ENCODE data around the gene CBLC. TPM values are rescaled to one million over a fixed set of nuclear protein-coding genes. Genes with fewer than 3 reads are reported as not detected.

The CBLC gene
- total RNA-seq, 1 donor: not detected

DNA sequence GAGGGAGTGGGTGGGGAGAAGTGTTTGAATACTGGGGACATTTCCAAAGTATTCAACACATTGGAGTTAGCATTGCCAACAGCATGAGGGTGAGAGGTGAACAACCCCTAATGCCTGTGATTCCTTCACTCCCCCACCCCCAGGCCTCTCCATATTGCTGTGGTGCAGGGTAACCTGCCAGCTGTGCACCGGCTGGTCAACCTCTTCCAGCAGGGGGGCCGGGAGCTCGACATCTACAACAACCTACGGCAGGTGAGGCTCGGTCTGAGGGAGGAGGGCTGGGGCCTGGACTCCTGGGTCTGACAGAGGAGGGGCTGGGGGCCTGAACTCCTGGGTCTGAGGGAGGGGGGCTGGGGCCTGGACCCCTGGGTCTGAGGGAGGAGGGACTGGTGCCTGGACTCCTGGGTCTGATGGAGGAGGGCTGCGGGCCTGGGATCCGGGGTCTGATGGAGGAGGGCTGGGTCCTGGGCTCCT lies 21.6 kb upstream of the CBLC start:
- no peak for TF ChIP-seq CTCF (IDR thresholded peaks at IDR 0.05; ENCODE audit: insufficient read depth, low read length)
- H3K4me3 ChIP-seq (ENCODE audit: low read depth, low read length): no peak overlapping the region
- DNase-seq (ENCODE audit: low read depth): no peak

GRCh38 chr19:44757057-44757734 lies 20.5 kb upstream of the CBLC start:
- TF ChIP-seq CTCF (IDR thresholded peaks at IDR 0.05; ENCODE audit: insufficient read depth, low read length): no peak
- peak overlapping the region; percentile 64 for H3K4me3 ChIP-seq (ENCODE audit: low read depth, low read length)

GRCh38 chr19:44757735-44758505 lies 19.8 kb upstream of the CBLC start:
- peak; percentile 58 for DNase-seq (ENCODE audit: low read depth)
- H3K4me3 ChIP-seq (ENCODE audit: low read depth, low read length): peak overlapping the region; percentile 64
- TF ChIP-seq CTCF (IDR thresholded peaks at IDR 0.05; ENCODE audit: insufficient read depth, low read length): peak; percentile 12

More at GRCh38 chr19:44757057-44757734, 20.5 kb upstream of the CBLC start:
- DNase-seq (ENCODE audit: low read depth): peak; percentile 88

- TF ChIP-seq CTCF (IDR thresholded peaks at IDR 0.05; ENCODE audit: insufficient read depth, low read length): no peak
- DNase-seq (ENCODE audit: low read depth): no peak
- H3K4me3 ChIP-seq (ENCODE audit: low read depth, low read length): peak overlapping the region; percentile 64
Measured at GRCh38 chr19:44758596-44758995, 19.1 kb upstream of the CBLC start.

- TF ChIP-seq CTCF (IDR thresholded peaks at IDR 0.05; ENCODE audit: insufficient read depth, low read length): no peak
- DNase-seq (ENCODE audit: low read depth): no peak
- no peak overlapping the region for H3K4me3 ChIP-seq (ENCODE audit: low read depth, low read length)
Measured at GRCh38 chr19:44759083-44759804, 18.4 kb upstream of the CBLC start.

GRCh38 chr19:44762038-44762437 lies 15.7 kb upstream of the CBLC start:
- DNase-seq (ENCODE audit: low read depth): no peak
- H3K4me3 ChIP-seq (ENCODE audit: low read depth, low read length): no peak overlapping the region
- TF ChIP-seq CTCF (IDR thresholded peaks at IDR 0.05; ENCODE audit: insufficient read depth, low read length): no peak
